Measurements from ENCODE around the gene CCDC34.
A peak's percentile ranks its signal among the peaks of the same experiment; 100 is the strongest.

CCDC34 gene

GRCh38 chr11:27355575-27356104 is 7.4 kb downstream of the CCDC34 start:
- no peak overlapping the region for H2AK5ac ChIP-seq (ENCODE audit: low read length, severe bottlenecking)
- no peak overlapping the region for H3K4ac ChIP-seq (ENCODE audit: low read depth in 1 of 2, low read length in 2 of 2)
- H4K8ac ChIP-seq (ENCODE audit: low read length): no peak overlapping the region
- no peak overlapping the region for H4K91ac ChIP-seq (ENCODE audit: low read length)
- no peak overlapping the region for H3K14ac ChIP-seq (ENCODE audit: low read length in 2 of 2)
- no peaks in the 10 kb centered on the region for H3K9me3 ChIP-seq (ENCODE audit: control insufficient read depth, low read length)
- no peak overlapping the region for H3K23ac ChIP-seq (ENCODE audit: low read length in 2 of 2)
- H3K4me3 ChIP-seq (ENCODE audit: insufficient read depth in 1 of 2, low read depth in 1 of 2, low read length in 2 of 2): no peak overlapping the region
- no peak for DNase-seq
- H2BK5ac ChIP-seq (ENCODE audit: low read depth, low read length, poor library complexity, severe bottlenecking): no peak overlapping the region
- H3K9ac ChIP-seq (ENCODE audit: low read length): no peak overlapping the region
- H3K79me1 ChIP-seq (replicated peaks; ENCODE audit: low read length, poor library complexity, severe bottlenecking): peaks cover 11% of the 10 kb centered on the region
- H3K27ac ChIP-seq (ENCODE audit: low read length, poor library complexity, severe bottlenecking): no peak overlapping the region
- no peak overlapping the region for H2AFZ ChIP-seq (ENCODE audit: low read depth, low read length)
- no peak overlapping the region for H2BK120ac ChIP-seq (ENCODE audit: low read depth, low read length)
- WGBS: 85% methylated on average over 2 of the region's 3 CpGs
- H3K4me1 ChIP-seq (ENCODE audit: control insufficient read depth, insufficient read depth, low read depth, low read length): peaks cover 1% of the 10 kb centered on the region
- no peaks in the 10 kb centered on the region for H3K36me3 ChIP-seq (ENCODE audit: control insufficient read depth in 1 of 2, insufficient read depth in 2 of 2, low read depth in 1 of 2, low read length in 2 of 2)
- H2BK12ac ChIP-seq (ENCODE audit: low read length in 2 of 2): no peak overlapping the region
- H2BK15ac ChIP-seq (ENCODE audit: low read depth, poor library complexity, severe bottlenecking): no peak overlapping the region
- H3K18ac ChIP-seq (ENCODE audit: low read depth in 1 of 2, low read length in 2 of 2): no peak overlapping the region
- no peaks in the 10 kb centered on the region for H3K27me3 ChIP-seq (ENCODE audit: control insufficient read depth in 1 of 2, insufficient read depth in 1 of 2, low read length in 2 of 2)
- no peak overlapping the region for H3K4me2 ChIP-seq (ENCODE audit: low read length, poor library complexity, severe bottlenecking)

- peaks cover 1% of the 10 kb centered on the region for H3K4me1 ChIP-seq (ENCODE audit: control insufficient read depth, insufficient read depth, low read depth, low read length)
- no peak overlapping the region for H3K14ac ChIP-seq (ENCODE audit: low read length in 2 of 2)
- no peaks in the 10 kb centered on the region for H3K9me3 ChIP-seq (ENCODE audit: control insufficient read depth, low read length)
- H2BK120ac ChIP-seq (ENCODE audit: low read depth, low read length): no peak overlapping the region
- no peak overlapping the region for H2BK15ac ChIP-seq (ENCODE audit: low read depth, poor library complexity, severe bottlenecking)
- no peak overlapping the region for H3K23ac ChIP-seq (ENCODE audit: low read length in 2 of 2)
- no peak for DNase-seq
- H2BK5ac ChIP-seq (ENCODE audit: low read depth, low read length, poor library complexity, severe bottlenecking): no peak overlapping the region
- no peak overlapping the region for H3K4me2 ChIP-seq (ENCODE audit: low read length, poor library complexity, severe bottlenecking)
- peak overlapping the region; percentile 4 for H3K9ac ChIP-seq (ENCODE audit: low read length)
- H4K91ac ChIP-seq (ENCODE audit: low read length): peak overlapping the region; percentile 50
- no peak overlapping the region for H3K4me3 ChIP-seq (ENCODE audit: insufficient read depth in 1 of 2, low read depth in 1 of 2, low read length in 2 of 2)
- H2AK5ac ChIP-seq (ENCODE audit: low read length, severe bottlenecking): no peak overlapping the region
- 60% methylated on average over 3 of the region's 5 CpGs for whole genome bisulfite sequencing
- H3K36me3 ChIP-seq (ENCODE audit: control insufficient read depth in 1 of 2, insufficient read depth in 2 of 2, low read depth in 1 of 2, low read length in 2 of 2): peaks cover 0 to 5% of the 10 kb centered on the region in 2 experiments
- H2BK12ac ChIP-seq (ENCODE audit: low read length in 2 of 2): no peak overlapping the region
- H4K8ac ChIP-seq (ENCODE audit: low read length): peak overlapping the region; percentile 54
- H2AFZ ChIP-seq (ENCODE audit: low read depth, low read length): no peak overlapping the region
- no peak overlapping the region for H3K4ac ChIP-seq (ENCODE audit: low read depth in 1 of 2, low read length in 2 of 2)
- peaks cover 9% of the 10 kb centered on the region for H3K79me1 ChIP-seq (replicated peaks; ENCODE audit: low read length, poor library complexity, severe bottlenecking)
- H3K27me3 ChIP-seq (ENCODE audit: control insufficient read depth in 1 of 2, insufficient read depth in 1 of 2, low read length in 2 of 2): no peaks in the 10 kb centered on the region
- peak overlapping the region in 1 of 2 experiments; percentile 40 for H3K18ac ChIP-seq (ENCODE audit: low read depth in 1 of 2, low read length in 2 of 2)
- H3K27ac ChIP-seq (ENCODE audit: low read length, poor library complexity, severe bottlenecking): no peak overlapping the region
Observed at GRCh38 chr11:27354359-27354965, 8.6 kb downstream of the CCDC34 start.

- H3K4me1 ChIP-seq (ENCODE audit: control insufficient read depth, insufficient read depth, low read depth, low read length): peaks cover 1% of the 10 kb centered on the region
- no peak overlapping the region for H2BK12ac ChIP-seq (ENCODE audit: low read length in 2 of 2)
- H3K36me3 ChIP-seq (ENCODE audit: control insufficient read depth in 1 of 2, insufficient read depth in 2 of 2, low read depth in 1 of 2, low read length in 2 of 2): peaks cover 0 to 6% of the 10 kb centered on the region in 2 experiments
- no peak overlapping the region for H3K27ac ChIP-seq (ENCODE audit: low read length, poor library complexity, severe bottlenecking)
- peaks cover 9% of the 10 kb centered on the region for H3K79me1 ChIP-seq (replicated peaks; ENCODE audit: low read length, poor library complexity, severe bottlenecking)
- H3K27me3 ChIP-seq (ENCODE audit: control insufficient read depth in 1 of 2, insufficient read depth in 1 of 2, low read length in 2 of 2): no peaks in the 10 kb centered on the region
- H3K23ac ChIP-seq (ENCODE audit: low read length in 2 of 2): no peak overlapping the region
- H2AK5ac ChIP-seq (ENCODE audit: low read length, severe bottlenecking): no peak overlapping the region
- no peak overlapping the region for H3K4me2 ChIP-seq (ENCODE audit: low read length, poor library complexity, severe bottlenecking)
- no peak overlapping the region for H2BK120ac ChIP-seq (ENCODE audit: low read depth, low read length)
- H3K9me3 ChIP-seq (ENCODE audit: control insufficient read depth, low read length): no peaks in the 10 kb centered on the region
- H2BK15ac ChIP-seq (ENCODE audit: low read depth, poor library complexity, severe bottlenecking): no peak overlapping the region
- H3K9ac ChIP-seq (ENCODE audit: low read length): peak overlapping the region; percentile 4
- no peak overlapping the region for H3K18ac ChIP-seq (ENCODE audit: low read depth in 1 of 2, low read length in 2 of 2)
- no peak overlapping the region for H3K14ac ChIP-seq (ENCODE audit: low read length in 2 of 2)
- H2BK5ac ChIP-seq (ENCODE audit: low read depth, low read length, poor library complexity, severe bottlenecking): no peak overlapping the region
- no peak overlapping the region for H4K8ac ChIP-seq (ENCODE audit: low read length)
- WGBS: 90% methylated on average over 1 of the region's 2 CpGs
- no peak overlapping the region for H3K4me3 ChIP-seq (ENCODE audit: insufficient read depth in 1 of 2, low read depth in 1 of 2, low read length in 2 of 2)
- H2AFZ ChIP-seq (ENCODE audit: low read depth, low read length): no peak overlapping the region
- DNase-seq: no peak
- no peak overlapping the region for H4K91ac ChIP-seq (ENCODE audit: low read length)
- H3K4ac ChIP-seq (ENCODE audit: low read depth in 1 of 2, low read length in 2 of 2): no peak overlapping the region
Observed at GRCh38 chr11:27353593-27354358, 9.2 kb downstream of the CCDC34 start.

GRCh38 chr11:27352781-27353180 is 10.2 kb downstream of the CCDC34 start:
- Histone ChIP-seq H3K14ac (ENCODE audit: low read length in 2 of 2) (no peak overlapping the region), H3K18ac (ENCODE audit: low read depth in 1 of 2, low read length in 2 of 2) (no peak overlapping the region), H2BK120ac (ENCODE audit: low read depth, low read length) (no peak overlapping the region), H2BK15ac (ENCODE audit: low read depth, poor library complexity, severe bottlenecking) (no peak overlapping the region), H4K8ac (ENCODE audit: low read length) (no peak overlapping the region), H2BK12ac (ENCODE audit: low read length in 2 of 2) (no peak overlapping the region), H3K4me2 (ENCODE audit: low read length, poor library complexity, severe bottlenecking) (no peak overlapping the region), H3K9ac (ENCODE audit: low read length) (no peak overlapping the region), H3K27me3 (ENCODE audit: control insufficient read depth in 1 of 2, insufficient read depth in 1 of 2, low read length in 2 of 2) (no peaks in the 10 kb centered on the region), H2AK5ac (ENCODE audit: low read length, severe bottlenecking) (no peak overlapping the region), H4K91ac (ENCODE audit: low read length) (no peak overlapping the region), H3K9me3 (ENCODE audit: control insufficient read depth, low read length) (no peaks in the 10 kb centered on the region), H3K27ac (ENCODE audit: low read length, poor library complexity, severe bottlenecking) (no peak overlapping the region), H2BK5ac (ENCODE audit: low read depth, low read length, poor library complexity, severe bottlenecking) (no peak overlapping the region), H3K79me1 (replicated peaks; ENCODE audit: low read length, poor library complexity, severe bottlenecking) (peaks cover 9% of the 10 kb centered on the region), H2AFZ (ENCODE audit: low read depth, low read length) (no peak overlapping the region), H3K4me1 (ENCODE audit: control insufficient read depth, insufficient read depth, low read depth, low read length) (peaks cover 1% of the 10 kb centered on the region), H3K23ac (ENCODE audit: low read length in 2 of 2) (no peak overlapping the region), H3K36me3 (ENCODE audit: control insufficient read depth in 1 of 2, insufficient read depth in 2 of 2, low read depth in 1 of 2, low read length in 2 of 2) (peaks cover 0 to 6% of the 10 kb centered on the region in 2 experiments), H3K4ac (ENCODE audit: low read depth in 1 of 2, low read length in 2 of 2) (no peak overlapping the region), H3K4me3 (ENCODE audit: insufficient read depth in 1 of 2, low read depth in 1 of 2, low read length in 2 of 2) (no peak overlapping the region)
- 96% methylated on average over 2 of the region's 2 CpGs for WGBS
- no peak for DNase-seq
